Skin of body (tissue), 2 donors: ENCODE measurements around the gene MAFF. TPM values are rescaled to one million over a fixed set of nuclear protein-coding genes. Genes with fewer than 3 reads are reported as not detected.
"Not testable (repeated sequence)": the region's sequence is repeated elsewhere in the genome, so short reads cannot be mapped to it uniquely, and the experiment has no call there.

Experiments used
- DNase-seq: peaks from one replicate; lab custom pipeline; 2025; lab: John Stamatoyannopoulos, UW
- total RNA-seq: library from RNA; depleted of rRNA; stranded (reverse); fragments of >200 nt; gene quantifications from one replicate; pipeline ENCODE4 v1.2.3, GENCODE V29; 2014

MAFF gene
- total RNA-seq, 1 donor from 2014 or later = 22.1 TPM

DNA sequence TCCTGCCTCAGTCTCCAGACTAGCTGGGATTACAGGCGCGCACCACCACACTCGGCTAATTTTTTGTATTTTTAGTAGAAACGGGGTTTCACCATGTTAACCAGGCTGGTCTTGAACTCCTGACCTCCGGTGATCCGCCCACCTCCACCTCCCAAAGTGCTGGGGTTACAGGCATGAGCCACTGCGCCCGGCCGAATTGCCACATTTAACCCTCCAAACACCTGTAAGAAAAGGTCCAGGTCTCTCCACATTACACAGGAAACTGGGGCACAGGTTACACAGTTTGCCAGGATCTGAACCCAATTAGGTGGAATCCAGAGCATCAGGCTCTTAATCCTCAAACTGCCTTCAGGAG, 24.2 kb upstream of the MAFF start:
- DNase-seq = not testable (repeated sequence)

DNA sequence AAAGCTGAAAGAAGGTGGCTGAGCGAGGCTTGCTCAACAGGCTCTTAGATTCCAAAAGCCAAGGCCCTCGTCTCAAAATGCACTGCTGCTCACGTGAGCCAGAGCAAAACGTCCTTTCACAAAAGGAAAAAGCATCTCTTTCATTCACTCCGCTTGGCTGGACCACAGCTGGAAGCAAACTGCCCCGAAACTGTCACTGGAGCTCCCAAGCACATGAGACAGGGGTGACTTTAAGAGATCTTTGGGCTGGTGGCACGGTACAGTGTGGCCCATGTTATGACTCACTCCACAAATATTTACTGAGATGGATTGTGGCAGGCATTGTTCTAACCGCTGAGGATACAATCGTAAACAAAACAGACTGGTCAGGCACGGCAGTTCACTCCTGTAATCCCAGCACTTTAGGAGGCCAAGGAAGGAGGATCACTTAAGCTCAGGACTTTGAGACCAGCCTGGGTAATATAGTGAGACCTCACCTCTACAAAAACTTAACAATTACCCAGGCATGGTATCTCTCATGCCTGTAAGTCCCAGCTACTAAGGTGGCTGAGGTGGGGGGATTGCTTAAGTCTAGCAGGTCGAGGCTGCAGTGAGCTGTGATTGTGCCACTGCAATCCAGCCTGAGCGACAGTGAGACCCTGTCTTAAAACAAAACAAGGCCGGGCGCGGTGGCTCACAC, 23.7 kb upstream of the MAFF start:
- no peak for DNase-seq

DNA sequence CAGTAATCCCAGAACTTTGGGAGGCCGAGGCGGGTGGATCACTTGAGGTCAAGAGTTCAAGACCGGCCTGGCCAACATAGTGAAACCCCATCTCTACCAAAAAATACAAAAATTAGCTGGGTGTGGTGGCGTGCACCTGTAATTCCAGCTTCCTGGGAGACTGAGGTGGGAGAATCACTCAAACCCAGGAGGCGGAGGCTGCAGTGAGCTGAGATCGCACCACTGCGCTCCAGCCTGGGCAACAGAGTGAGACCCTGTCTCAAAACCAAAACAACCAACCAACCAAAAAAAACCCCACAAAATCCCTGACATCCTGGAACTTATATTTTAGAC, 23.2 kb upstream of the MAFF start:
- DNase-seq = not testable (repeated sequence)

DNA sequence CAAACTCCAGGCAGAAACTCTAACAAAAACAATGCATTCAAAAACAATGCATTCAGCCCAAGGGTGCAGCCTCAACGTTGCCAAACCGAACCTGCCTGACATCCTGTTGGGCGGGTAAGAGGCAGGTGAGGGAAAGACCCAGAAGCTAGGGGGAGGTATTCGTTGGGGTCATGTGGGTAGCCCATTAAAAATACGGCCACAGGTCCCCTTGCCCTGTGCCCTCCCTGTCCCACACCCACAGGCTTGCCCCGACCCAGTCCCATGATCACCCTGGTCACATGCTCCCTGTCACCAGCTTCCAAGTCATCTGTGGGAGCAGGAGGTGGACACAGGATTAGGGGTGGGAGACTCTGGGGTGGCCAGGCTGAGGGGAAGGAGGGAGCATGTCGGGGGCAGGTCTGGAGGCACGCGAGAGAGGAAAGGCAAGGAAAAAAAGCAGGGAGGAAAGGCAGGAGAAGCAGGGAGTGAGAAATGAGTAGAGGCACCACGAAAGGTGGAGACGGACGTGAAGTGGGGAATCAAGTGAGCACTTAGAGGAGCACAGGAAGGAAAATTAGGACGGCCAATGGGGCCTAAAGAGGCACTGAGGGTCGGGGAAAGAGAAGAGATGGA, 20.8 kb upstream of the MAFF start:
- DNase-seq = no peak

DNA sequence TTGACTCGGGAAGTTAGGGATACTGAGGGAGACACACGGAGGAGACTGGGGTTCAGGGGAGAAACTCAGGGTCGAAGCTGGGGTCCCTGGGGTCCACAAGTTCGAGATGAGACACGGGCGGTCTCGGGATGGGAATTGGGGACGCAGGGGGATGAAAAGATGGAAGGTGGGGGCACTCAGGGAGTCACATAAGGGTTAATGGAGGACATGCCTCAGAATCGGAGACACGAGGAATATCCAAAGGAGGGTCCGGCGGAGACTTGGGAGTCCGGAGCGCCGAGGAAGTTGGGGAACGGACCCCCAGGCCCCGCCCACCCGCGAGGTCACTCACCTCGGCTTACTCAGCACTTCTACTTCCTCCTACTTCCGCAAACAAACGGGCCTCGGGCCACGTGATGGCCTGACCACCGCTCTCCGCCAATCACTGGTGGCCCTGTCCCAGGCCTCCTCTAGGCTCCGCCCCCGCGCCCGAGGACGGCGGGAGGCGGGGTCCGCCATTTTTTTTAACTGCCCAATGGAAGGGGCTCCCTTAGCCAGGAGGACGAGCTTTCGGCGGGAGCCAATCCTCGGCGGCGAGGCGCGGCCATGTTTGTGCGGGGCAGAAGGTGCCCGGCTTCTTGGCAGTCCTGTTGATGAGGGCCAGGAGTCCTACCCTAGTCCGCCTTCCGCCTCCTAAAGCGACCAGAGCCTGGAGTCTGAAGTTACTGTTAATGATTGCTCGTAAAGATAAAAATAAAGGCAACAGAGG, 20.2 kb upstream of the MAFF start, which contains the start of gene PLA2G6:
PLA2G6 (minus strand) TSS at position 378 of the 748 bp plus-strand sequence. CDS start 12,404 bp downstream, outside the sequence.
- peak; percentile 94 for DNase-seq

DNA sequence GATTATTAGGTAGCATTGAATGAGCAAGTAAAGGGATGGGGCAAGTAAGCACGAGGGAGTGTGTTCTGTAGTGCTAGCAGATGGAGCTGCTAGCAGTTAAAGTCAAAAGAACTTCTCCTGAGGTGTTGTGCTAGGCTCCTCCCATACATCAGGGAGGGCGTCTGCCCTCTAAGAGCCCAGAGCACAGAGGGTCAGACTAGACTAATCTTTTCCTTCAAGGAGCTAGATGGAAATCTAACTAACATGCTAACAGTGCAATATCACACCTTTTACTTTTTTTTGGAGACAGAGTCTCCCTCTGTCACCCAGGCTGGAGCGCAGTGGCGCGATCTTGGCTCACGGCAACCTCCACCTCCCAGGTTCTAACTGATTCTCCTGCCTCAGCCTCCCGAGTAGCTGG, 17.0 kb upstream of the MAFF start:
- DNase-seq = no peak

DNA sequence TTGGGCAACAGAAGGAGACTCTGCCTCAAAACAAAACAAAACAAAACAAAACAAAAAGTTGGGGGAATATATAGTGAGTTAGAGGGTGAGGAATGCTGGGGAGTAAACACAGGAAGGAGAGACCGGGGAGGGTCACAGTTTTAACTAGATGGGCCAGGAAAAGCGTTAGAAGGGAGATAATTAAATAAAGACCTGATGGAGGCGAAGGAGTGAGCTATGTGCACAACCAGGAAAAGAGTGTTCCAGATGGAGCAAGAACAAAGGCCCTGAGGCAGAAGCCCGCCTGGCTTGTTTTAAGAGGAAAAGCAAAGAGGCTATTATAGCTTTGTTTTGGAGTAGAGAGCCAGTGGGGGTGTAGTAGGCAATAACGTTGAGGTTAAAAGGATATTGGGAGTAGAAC, 15.4 kb upstream of the MAFF start:
- DNase-seq = no peak

DNA sequence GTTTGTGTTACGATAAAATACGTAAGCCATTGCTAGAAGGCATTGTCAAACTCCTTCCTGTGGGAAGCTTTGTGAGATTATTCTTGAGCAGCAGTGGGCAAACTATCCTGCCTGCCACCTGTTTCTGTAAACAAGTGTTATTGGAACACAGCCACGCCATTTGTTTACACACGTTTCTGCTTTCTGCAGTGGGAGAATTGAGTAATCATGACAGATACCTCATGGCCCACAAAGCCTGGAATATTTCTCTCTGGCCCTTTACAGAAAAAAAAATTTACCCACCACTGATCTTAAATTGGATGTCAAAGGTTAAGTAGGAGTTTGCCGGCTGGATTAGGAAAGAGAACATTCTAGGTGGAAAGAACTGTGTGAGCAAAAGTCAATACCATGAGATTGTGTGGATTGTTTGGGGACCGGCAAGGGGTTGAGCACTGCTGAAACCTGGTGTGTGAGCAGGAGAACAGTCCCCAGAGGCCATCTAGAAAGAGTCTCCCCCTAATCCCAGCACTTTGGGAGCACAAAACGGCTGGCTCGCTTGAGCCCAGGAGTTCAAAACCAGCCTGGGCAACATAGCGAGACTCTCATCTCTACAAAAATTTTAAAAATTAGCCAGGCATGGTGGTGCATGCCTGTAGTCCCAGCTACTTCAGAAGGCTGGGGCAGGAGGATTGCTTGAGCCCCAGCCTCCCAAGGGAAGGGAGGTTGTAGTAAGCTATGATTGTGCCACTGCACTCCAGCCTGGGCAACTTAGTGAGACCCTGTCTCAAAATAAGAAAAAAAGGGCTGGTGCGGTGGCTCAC, 14.2 kb upstream of the MAFF start:
- DNase-seq = no peak

DNA sequence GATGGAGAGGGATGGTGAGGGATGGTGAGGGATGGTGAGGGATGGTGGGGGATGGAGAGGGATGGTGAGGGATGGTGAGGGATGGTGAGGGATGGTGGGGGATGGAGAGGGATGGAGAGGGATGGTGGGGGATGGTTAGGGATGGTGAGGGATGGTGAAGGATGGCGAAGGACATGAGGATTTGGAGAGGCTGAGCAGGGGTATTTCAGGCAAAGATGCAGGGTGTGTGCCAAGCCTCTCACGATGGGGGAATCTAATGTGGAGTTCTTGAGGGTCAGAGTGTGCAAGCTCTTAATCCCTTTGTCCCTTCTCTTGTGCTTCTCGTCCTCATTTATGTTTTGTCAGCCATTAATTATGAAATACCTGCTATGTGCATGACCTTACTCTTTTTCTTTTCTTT, 12.7 kb upstream of the MAFF start:
- no peak for DNase-seq

DNA sequence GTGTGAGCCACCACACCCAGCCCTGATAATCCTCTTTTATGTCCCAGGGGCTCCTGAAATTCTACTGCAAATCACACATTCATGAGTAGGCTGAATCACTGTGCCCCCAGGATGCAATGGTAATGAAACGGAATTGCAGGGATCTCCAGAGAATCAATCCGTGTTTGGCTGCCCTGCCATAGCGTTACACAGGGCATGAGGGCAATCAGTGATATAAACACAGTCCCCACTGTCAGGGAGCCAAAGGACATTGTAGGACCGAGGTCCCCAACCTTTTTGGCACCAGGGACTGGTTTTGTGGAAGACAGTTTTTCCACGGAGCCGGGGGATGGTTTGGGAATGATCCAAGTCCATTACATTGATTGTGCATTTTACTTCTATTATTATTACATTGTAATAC, 11.2 kb upstream of the MAFF start:
- DNase-seq = no peak

DNA sequence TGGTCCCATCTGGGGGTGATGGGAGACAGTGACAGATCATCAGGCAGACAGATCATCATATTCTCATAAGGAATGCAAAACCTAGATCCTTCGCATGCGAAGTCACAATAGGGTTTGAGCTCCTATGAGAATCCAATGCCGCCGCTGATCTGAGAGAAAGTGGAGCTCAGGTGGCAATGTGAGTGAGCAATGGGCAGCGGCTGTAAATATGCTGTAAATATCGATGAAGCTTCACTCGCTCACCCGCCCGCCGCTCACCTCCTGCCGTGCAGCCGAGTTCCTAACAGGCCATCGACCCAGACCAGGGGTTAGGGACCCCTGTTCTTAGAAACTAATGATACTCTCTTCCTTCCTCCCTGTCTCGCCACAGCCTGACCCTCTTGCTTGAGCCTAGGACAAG, 10.7 kb upstream of the MAFF start:
- DNase-seq = no peak

DNA sequence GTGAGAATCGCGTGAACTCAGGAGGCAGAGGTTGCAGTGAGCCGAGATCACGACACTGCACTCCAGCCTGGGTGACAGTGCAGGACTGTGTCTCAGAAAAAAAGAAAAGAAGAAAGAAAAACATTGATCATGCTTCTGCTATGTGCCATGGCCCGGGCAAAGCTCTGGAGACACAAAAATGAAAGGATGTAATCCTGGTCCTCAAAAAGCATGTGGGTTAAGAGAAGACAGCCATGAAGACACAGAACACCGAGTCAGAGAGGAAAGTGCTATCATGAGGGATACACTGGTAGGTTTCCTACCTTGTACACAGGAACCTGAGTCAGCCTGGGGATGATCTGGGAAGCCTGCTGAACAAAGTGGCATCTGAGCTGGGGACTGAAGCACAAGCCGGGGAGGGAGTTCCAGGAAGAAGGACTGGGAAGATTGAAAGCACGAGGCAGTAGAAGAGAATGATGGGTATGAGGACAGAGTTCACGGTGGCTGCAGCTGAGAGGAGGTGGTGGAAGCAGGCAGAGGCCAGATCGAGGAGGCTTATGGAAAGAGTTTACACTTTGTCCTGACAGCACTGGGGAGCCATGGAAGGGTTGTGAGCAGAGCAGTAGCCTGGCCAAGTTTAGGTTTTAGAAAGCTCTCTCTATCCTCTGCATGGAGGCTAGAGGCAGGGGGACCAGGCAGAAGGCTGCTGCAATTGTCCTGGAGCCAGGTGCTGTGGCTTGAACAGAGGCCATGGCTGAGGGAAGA, 9.9 kb upstream of the MAFF start:
- no peak for DNase-seq

DNA sequence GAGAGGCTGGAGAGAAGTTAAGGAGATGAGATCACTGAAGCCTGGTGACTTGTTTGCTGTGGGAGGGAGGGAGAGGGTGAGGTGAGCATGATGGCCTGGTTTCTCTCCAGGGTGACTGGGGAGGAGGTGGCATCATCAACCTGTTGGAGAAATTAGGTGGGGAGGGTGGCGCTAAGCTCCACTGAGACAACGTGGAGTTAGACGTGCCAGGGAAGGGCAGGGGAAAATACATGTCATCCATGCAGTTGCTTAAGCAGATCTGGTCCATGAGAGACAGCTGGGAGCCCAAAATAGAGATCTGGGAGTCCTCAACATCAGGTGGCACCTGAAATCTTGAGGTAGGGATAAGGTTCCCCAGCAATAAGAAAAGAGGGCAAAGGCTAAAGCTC, 9.3 kb upstream of the MAFF start:
- no peak for DNase-seq

DNA sequence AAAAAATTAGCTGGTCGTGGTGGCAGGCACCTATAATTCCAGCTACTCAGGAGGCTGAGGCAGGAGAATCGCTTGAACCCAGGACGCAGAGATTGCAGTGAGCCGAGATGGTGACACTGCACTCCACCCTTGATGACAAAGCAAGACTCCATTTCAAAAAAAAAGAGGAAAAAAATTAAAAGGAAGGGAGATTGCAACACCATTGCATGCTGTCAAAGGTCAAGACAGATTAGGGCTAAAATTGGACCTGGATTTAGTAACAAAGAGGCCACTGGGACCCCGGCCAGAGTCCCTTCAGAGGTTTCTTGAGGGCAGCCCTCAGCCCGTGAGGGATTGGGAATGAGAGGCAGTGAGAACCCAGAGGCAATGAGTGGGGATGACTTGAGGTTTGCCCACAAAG, 8.2 kb upstream of the MAFF start:
- DNase-seq = no peak

DNA sequence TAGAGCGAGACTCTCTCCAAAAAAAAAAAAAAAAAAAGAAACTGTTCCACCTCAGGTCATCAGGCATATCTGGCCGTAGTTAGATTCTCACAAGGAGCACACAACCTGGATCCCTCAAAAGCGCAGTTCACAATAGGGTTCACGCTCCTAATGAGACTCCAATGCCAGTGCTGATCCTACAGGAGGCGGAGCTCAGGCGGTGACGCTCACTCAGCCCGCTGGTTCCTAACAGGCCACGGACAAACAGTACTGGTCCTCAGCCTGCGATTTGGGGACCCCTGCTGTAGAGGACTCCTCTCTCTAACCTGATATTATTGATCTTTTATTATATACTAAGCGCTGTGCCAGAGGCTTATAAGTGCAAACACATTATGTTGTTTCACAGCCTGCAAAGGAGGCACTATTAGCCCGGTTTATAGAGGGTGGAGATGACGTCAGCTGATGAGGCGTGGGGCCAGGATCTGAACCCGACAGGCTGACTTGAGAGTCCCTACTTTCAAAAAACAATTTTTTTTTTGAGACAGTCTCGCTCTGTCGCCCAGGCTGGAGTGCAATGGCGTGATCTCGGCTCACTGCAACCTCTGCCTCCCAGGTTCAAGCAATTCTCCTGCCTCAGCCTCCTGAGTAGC, 4.9 kb upstream of the MAFF start:
- no peak for DNase-seq

DNA sequence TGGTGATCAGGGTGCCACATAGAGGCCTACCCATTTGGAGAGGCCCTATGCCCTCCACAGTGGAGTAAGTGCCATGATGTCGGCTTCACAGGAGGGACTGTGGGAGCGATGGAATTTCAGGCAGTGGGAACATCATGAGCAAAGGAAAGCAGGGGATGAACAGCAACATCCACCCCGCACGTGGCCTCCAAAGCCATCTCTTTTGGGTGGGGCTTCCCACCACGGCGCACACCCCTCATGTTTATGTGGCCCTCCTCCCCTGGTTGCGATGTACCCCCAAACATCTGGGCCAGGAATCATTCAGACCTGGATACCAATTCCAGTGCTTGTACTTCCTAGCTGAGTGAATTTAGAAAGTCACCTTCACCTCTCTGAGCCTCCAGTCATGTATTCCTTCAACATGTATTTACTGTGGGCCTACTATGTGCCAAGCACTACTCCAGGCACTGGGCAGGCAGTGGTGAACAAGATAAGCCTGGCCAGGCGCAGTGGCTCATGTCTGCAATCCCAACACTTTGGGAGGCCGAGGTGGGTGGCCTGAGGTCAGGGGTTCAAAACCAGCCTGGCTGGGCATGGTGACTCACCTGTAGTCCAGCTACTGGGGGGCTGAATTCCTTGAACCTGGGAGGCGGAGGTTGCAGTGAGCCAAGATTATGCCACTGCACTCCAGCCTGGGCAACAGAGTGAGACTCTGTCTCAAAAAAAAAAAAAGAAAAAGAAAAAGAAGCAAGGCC, 1.8 kb upstream of the MAFF start:
- DNase-seq = no peak

DNA sequence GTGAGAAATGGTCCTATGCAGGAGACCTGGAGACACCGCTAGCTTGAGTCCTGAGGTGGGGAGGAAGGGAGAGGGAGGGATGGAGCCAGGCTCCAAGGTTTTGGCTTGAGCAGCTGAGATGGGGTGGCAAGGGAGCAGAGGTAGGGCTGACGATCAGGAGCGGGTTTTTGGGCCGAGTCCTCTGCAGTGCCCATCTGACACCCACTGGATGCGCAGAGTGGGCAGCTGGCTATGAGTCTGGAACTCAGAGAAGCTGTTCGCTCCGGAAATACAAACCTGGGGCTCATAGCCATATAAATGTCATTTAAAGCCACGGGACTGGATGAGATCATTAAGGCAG, 453 bp upstream of the MAFF start:
- no peak for DNase-seq

DNA sequence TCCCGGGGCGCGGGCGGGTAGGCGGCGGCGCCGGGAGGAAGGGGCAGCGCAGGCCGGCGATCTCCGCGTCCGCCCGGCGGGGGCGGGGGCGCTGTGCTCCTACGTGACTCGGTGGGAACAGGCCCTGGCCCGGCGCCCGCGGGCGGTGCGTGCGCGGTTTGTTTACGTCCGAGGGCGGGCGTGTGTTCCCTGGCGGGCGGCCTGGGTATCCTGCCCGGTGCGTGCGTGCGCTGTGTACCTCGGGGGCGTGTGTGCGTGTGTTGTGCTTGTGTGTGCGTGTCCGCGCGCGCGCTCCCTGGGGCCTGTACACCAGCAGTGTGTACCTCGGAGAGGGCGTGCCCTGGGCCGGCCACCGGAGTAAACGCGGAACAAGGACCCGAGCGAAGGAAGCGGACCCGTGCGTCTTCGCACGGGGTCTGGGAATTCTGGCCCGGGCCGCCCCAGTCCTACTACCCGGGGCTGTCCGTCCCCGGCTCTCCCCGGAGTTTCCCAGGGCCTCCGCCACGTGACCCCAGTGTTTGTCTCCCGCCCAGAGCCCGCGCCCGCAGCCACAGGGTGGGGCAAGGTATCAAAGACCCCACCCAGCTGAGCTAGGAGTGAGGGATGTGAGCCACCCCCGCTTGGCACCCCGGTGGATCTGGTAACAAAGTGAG, 769 bp downstream of the MAFF start:
- DNase-seq = peak; percentile 66

DNA sequence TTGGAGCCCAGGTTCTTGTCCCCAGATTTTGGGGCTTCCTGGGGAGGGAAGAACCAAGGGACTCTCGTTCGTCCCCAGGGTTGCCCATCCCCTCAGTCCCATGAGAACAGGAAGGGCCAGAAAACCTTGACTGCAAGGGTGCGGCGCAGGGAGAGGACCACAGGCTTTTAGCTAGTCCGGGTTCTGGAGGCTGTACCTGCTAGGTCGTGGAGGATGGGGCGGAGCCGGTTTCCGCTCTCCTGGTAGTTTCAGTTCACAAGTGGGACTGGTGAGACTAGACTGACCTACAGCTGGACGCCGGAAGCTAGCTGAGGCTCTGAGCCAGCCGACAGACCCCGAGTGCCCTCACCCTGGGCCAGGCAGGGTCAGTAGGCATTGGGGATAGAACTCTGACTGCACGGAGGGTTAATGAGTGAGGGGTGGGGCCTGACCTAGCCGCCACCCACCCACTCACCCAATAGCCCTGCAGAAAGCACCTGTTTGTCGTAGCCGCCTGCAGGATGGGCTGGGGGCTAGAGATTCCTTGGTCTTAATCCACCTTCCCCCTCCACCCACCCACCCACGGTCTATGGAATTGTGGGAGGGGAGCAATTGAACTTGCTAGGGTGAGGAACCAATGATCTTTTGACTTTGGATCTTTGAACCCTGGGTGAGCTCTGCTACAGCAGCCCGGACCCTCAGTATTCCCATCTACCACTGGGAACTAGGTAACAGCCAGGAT, 1.5 kb downstream of the MAFF start:
- no peak for DNase-seq
